Adipose tissue (tissue), 3 donors: ENCODE data around the gene ARSI. TPM values are rescaled to one million over a fixed set of nuclear protein-coding genes. Genes with fewer than 3 reads are reported as not detected.

Experiments
- H3K27ac ChIP-seq: one replicate; pipeline ENCODE4 v1.5.1; 2013; ENCODE audit warnings: low read depth, low read length
- WGBS, 3 donors: extraction: QIAGEN DNeasy Blood & Tissue Kit; methylation state at CpG; one replicate each; pipeline ENCODE4 v1.1.7; 2013; 5-methylcytosine and 5-hydroxymethylcytosine counted together
- polyA plus RNA-seq, 3 donors: library from polyadenylated mRNA; stranded (reverse); fragments of 200-250 nt; gene quantifications; one replicate each; pipeline ENCODE4 v1.2.3, GENCODE V29; 2013
- donor health status: healthy with polysubstance abuse.
- donor health status: Bipolar disorder and iron deficiency.
- donor health status: healthy.

Gene ARSI
- polyA plus RNA-seq, 3 donors, result 0.10 to 1.1 (median 0.98) TPM

GRCh38 chr5:150313921-150314716, 11.4 kb upstream of the ARSI start:
- no peak overlapping the region for H3K27ac ChIP-seq
- WGBS, 3 donors, result 49 to 72% (median 63%) methylated on average over 6 of the region's 6 CpGs

- 76 to 88% (median 77%) methylated on average over 6 of the region's 6 CpGs for WGBS, 3 donors
- H3K27ac ChIP-seq, result no peak overlapping the region
Observed at GRCh38 chr5:150313501-150313900, 10.8 kb upstream of the ARSI start.

DNA sequence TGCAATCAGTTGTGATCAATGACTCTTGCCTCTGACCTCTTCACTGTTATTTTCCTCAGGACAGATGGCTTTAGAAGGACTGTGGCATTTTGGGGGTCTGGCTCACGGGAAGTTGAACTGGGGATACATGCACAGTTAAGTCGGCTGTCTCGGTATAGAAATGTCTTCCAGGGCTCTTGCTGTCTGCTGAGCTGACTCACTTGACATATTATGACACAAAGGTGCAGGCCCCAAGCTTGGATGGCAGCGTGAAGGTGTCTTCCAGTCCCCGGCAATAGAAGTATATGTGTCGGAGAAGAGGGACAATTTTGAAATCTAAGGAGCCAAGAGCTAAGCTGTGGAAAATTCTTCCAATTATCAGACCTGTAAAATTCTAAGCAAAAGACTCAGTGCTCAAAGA, 9.8 kb upstream of the ARSI start:
- no peak overlapping the region for H3K27ac ChIP-seq
- 92 to 95% (median 95%) methylated on average over 6 of the region's 6 CpGs for WGBS, 3 donors

DNA sequence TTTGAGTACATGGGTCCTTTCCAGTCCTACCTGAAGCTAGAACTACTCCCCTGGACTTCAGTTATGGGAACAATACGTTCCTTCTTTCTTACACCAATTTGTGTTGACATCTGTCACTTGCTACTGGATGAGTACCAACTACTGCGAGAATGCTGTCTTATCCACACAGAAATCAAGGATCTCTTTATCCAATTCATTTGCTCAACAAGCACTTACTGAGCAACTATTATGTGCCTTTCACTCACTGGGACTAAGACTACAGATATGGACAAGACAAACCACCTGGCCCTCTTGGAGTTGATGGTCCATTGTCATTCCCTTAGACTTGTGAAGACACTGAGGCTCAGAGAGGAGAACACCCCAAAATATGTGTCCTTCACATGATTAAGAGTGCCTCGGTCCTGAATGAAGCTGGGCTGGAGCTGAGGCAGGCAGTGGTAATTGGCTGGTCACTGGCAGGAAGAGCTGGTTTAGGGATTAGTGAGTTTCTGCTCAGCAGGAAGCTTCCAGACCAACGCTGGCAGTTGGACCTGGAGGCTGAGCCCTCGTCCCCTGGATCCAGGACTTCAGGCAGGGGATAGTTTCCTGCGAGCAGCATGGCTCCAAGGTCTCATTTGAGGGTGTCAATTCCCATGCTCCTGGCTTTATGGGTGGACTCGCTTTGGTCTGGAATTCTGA, 8.4 kb upstream of the ARSI start:
- no peak overlapping the region for H3K27ac ChIP-seq
- WGBS, 3 donors, result 79 to 86% (median 83%) methylated on average over 7 of the region's 7 CpGs

- 76 to 88% (median 87%) methylated on average over 5 of the region's 5 CpGs for WGBS, 3 donors
Observed at GRCh38 chr5:150310246-150310645, 7.5 kb upstream of the ARSI start.

DNA sequence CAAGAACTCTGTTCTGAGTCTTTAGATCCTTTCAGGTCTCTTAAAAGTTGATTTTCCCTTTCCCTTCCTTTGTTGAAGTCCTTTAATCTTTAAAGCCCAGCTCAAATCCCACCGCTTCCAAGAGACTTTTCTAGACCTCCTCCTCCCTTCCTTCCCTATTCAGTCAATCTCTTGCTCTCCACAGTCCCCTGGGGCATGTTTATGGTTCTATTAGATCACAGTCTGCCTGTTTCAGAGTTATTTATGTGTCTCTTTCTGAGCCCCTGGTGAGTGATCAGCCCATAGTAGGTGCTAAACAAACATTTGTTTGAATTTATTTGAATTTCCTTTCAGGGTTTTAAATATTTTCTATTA, 7.2 kb upstream of the ARSI start:
- no peak overlapping the region for H3K27ac ChIP-seq
- WGBS, 3 donors, result 71 to 94% (median 79%) methylated on average over 1 of the region's 1 CpG

More at GRCh38 chr5:150310246-150310645, 7.5 kb upstream of the ARSI start:
- H3K27ac ChIP-seq, result no peak overlapping the region

DNA sequence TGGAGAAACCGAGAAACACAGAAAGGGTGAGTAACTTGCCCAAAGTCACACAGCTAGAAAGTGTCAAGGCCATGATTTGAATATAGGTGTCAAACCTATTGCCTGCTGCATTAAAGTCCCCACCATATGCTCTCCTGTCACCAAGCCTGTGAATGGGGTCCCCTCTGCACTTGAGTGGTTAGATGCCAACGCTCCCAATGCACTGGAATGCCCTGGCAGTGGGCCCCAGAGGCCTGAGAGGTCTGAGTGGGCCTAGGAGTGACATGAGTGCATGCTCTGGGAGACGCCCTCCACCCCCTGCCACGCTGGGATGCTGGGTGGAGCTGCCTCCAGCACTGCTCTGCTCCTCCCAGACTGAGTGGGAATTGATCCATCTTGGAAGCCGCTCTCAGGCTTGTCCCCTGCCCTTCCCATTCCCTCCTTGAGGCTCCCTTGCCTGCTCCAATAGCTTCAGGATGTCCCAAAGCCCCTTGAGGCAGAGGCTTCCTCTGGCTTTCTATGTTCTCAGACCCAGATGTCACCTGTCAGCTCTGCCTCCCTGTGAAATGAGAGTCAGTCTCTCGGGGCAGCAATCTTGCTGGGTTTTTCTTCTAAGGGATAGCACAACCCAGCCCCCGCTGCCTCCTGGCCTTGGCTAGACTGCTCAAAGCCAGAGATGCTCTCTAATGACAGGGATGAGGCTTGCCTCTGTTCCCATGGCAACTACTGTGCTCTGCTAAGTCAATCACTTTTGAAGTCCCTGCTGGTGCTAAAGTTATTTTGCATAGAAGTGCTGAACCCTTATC, 6.6 kb upstream of the ARSI start:
- 71 to 78% (median 75%) methylated on average over 7 of the region's 7 CpGs for WGBS, 3 donors
- no peak overlapping the region for H3K27ac ChIP-seq

DNA sequence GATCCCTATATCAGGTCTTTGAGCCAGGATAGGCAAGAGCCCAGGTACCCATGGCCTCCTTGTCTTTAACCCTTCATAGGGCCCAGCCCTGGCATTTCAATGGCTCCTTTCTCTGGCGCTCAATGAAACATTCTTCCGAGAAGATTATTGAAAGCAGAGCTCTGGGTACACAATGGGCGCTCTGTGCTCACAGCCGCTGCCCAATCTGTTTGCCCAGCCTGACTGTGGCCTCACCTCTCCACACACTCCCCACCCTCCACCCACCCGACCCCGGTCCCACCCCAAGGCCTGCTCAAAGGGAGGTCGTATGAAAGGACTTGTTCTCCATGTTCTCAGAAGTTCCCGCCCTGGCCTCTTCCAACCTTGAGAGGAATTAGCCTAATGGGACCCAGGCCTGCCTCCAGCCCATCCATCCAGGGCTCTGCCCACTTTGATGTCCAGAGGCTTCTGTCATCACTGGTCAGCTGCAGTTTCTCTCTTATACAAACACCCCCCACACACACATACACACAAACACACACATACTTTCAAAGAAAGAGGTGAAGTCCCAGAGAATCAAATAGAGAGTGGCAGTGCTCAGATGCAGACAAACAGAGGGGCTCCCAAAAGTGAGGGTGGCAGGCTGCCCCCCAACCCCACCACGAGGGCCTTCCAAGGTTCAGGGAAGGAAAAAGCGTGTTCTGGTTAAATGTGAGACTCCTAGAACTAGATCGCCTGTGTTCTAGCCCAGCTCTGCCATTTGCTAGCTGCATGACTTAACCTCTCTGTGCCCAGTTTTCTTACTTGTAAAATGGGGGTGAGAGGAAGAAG, 5.1 kb upstream of the ARSI start:
- no peak overlapping the region for H3K27ac ChIP-seq
- WGBS, 3 donors, result 64 to 90% (median 86%) methylated on average over 11 of the region's 11 CpGs

DNA sequence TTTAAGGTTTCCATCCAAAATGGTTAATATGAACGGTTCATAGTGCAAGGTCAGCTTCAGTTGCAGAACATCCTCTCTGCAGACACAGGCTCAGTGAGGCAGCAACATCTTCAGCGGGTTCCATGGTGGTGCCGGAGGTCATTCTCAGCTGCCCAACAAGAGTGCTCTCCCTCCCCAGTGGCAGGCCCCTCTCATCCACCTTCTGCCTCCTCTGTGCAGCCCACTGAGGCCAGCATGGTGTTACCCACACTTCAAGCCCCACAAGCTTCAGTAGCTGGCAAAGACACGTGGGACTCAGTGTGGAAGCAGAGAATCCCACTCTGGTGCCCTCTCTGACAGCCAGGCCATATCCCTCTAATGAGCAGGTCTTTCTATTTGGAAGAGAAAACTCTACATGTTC, 4.1 kb upstream of the ARSI start:
- 79 to 92% (median 90%) methylated on average over 4 of the region's 4 CpGs for WGBS, 3 donors
- H3K27ac ChIP-seq, result no peak overlapping the region

- no peak overlapping the region for H3K27ac ChIP-seq
- 14 to 33% (median 23%) methylated on average over 1 of the region's 1 CpG for WGBS, 3 donors
Observed at GRCh38 chr5:150305557-150305956, 2.9 kb upstream of the ARSI start.

DNA sequence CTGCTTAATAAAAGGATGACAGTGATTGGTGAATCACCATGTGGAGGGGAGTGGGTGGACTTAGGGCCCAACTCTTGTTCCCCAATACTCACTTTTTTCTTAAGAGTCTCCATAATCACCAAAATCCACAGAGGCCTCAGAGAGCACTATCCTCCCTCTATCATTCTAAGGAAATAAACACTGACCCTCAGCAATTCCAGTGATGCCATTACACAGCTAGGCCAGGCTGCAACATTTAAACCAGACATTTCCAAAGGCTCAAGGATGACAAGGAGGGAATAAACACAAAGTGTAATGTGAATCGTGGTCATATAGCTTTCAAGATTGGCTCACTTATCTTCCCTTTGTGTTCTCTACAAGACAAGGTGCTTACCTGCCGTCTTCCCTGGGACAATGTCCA, 2.4 kb upstream of the ARSI start:
- H3K27ac ChIP-seq, result no peak overlapping the region
- WGBS, 3 donors, result 71 to 93% (median 88%) methylated on average over 2 of the region's 2 CpGs

DNA sequence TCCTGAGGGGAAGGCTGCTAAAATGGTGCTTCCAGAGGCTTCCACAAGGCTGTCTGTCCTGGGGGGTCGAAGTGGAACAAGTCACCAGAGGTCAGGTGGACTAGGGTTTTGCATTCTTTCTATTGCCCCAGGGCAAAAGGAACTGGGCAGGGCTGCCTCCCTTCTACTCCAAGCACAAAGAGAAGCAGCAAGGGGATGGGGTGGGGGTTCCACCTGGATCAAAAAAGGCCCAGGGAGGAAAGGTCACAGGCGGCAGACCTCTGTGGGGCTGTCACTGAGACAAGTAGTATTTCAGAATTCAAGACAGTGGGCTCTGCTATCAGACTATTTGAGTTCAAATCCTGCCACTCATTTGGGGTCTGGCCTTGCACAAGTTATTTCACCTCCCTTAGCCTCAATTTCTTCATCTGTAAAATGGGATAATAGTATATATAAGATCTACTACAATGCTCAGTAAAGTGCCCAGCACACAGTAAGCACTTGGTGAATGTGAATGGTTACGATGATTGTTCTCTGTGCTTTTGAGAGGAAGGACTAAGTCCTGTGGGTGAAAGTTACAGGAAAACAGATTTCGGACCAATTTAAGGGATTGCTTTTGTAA, 1.9 kb upstream of the ARSI start:
- H3K27ac ChIP-seq, result no peak overlapping the region
- WGBS, 3 donors, result 83 to 86% (median 84%) methylated on average over 4 of the region's 4 CpGs

GRCh38 chr5:150303660-150304386, 1.1 kb upstream of the ARSI start:
- H3K27ac ChIP-seq, result no peak overlapping the region
- 56 to 72% (median 63%) methylated on average over 7 of the region's 7 CpGs for WGBS, 3 donors

GRCh38 chr5:150303070-150303615, 438 bp upstream of the ARSI start:
- 14 to 26% (median 17%) methylated on average over 16 of the region's 16 CpGs for WGBS, 3 donors
- H3K27ac ChIP-seq, result no peak overlapping the region

DNA sequence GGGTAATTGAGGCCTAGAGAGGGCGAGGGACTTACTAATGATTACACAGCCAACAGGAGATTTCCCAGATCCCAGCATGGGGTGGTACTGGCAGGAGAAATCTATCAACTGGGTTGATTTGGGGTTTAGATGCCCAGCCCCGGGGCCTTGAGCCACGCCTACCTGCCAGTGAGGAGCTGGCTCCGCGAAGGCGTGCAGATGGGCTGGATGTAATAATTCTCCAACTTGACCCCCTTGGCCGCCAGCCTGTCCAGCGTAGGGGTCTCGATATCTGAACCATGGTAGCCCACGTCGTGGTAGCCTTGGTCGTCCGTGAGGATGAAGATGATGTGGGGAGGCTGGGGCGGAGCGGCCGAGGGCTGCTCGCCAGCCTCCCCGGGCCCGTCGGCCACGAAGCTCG, 804 bp downstream of the ARSI start:
- WGBS, 3 donors, result 25 to 33% (median 33%) methylated on average over 22 of the region's 22 CpGs
- no peak overlapping the region for H3K27ac ChIP-seq

GRCh38 chr5:150301170-150301505, 1.6 kb downstream of the ARSI start:
- H3K27ac ChIP-seq, result no peak overlapping the region
- 53 to 78% (median 59%) methylated on average over 1 of the region's 1 CpG for WGBS, 3 donors

GRCh38 chr5:150300496-150301169, 2.1 kb downstream of the ARSI start:
- no peak overlapping the region for H3K27ac ChIP-seq
- 82 to 86% (median 84%) methylated on average over 13 of the region's 13 CpGs for WGBS, 3 donors
